Stimulated activated naive B cell treated with anti-CD40 and anti-IgM and Interleukin-4, amounts not matched to agents 10 μg/mL and 1 μg/mL and 100 μg/mL, for 72 hours (primary cell): ENCODE data around the gene PDE8B.
A peak's percentile ranks its signal among the peaks of the same experiment; 100 is the strongest.

Experiments
- ATAC-seq, 2 donors: fragments of 150-1000 bp; cut with Tn5 transposase; replicated peaks; 2 replicates each; pipeline ENCODE4 v1.10.0; 2021; ENCODE audit warnings: moderate library complexity in 1 of 2
- DNase-seq: peaks from one replicate; pipeline ENCODE4 v3.0.0; 2021
- H3K27ac Mint-ChIP-seq: one replicate; pipeline ENCODE4 v1.8.0; 2022; ENCODE audit warnings: mild to moderate bottlenecking, mixed read lengths
- H3K27me3 Mint-ChIP-seq, 2 donors: one replicate each; pipeline ENCODE4 v1.8.0; 2022; ENCODE audit warnings: mixed read lengths in 2 of 2
- H3K36me3 Mint-ChIP-seq, 2 donors: one replicate each; pipeline ENCODE4 v1.8.0; 2022; ENCODE audit warnings: mixed read lengths in 2 of 2, mild to moderate bottlenecking in 1 of 2
- H3K4me1 Mint-ChIP-seq, 2 donors: one replicate each; pipeline ENCODE4 v1.8.0; 2022; ENCODE audit warnings: mixed read lengths in 2 of 2, mild to moderate bottlenecking in 1 of 2
- H3K4me3 Mint-ChIP-seq, 2 donors: one replicate each; pipeline ENCODE4 v1.8.0; 2022; ENCODE audit warnings: mild to moderate bottlenecking in 2 of 2, mixed read lengths in 2 of 2, moderate library complexity in 1 of 2
- H3K9me3 Mint-ChIP-seq, 2 donors: one replicate each; pipeline ENCODE4 v1.8.0; 2022; ENCODE audit warnings: mixed read lengths in 2 of 2, mild to moderate bottlenecking in 1 of 2

The PDE8B gene

GRCh38 chr5:77398458-77398857 is 188.0 kb downstream of the PDE8B start:
- Mint-ChIP-seq H3K4me1 (peaks cover 0 to 3% of the 10 kb centered on the region in 2 donors), H3K36me3 (no peaks in the 10 kb centered on the region), H3K27ac (no peak overlapping the region), H3K4me3 (no peak overlapping the region), H3K9me3 (no peaks in the 10 kb centered on the region), H3K27me3 (no peaks in the 10 kb centered on the region)
- DNase-seq (no peak), ATAC-seq (no peak)

DNA sequence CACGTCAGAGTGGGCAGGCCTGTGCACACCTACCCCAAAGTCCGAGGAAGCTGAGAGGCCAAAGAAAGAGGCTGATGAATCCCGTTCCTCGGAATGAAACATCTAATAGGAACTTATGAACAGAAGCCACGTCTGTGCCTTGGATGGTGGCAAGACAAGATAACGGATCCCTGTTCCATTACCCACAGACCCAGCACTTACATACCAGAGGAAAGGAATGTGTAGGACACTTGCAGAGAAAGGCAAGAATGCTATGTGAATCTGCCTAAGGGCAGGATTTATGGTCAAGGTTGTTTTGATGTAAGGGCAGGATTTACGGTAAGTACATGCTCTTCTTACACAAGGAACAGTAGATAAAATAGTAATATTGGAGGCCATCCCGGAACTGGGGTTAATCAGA is 188.4 kb downstream of the PDE8B start:
- Mint-ChIP-seq H3K4me1 (peaks cover 0 to 3% of the 10 kb centered on the region in 2 donors), H3K4me3 (no peak overlapping the region), H3K27ac (no peak overlapping the region), H3K27me3 (no peaks in the 10 kb centered on the region), H3K36me3 (no peaks in the 10 kb centered on the region), H3K9me3 (no peaks in the 10 kb centered on the region)
- no peak for DNase-seq
- no peak for ATAC-seq

DNA sequence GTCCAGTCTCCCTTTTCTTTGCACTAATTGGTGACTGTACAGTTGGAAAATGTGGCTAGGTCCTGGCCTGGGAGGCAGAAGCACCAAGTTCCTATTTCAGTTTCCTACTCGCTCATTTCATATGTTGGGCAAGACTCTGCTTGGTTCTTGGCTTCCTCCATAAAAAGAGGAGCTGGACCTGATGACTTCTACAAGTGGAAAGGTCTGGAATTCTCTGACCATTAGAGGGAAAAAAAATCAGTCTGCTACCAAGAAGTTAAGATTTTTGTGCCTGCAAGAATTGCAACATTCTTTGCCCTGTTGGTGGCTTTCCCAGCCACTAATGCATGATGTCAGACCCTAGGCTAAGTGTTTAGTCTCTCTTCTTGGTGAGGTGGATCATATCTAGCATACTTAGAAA is 190.2 kb downstream of the PDE8B start:
- Mint-ChIP-seq H3K27me3 (peaks cover 3 to 5% of the 10 kb centered on the region in 2 donors), H3K4me1 (peaks cover 0 to 3% of the 10 kb centered on the region in 2 donors), H3K9me3 (no peaks in the 10 kb centered on the region), H3K27ac (no peak overlapping the region), H3K36me3 (no peaks in the 10 kb centered on the region), H3K4me3 (no peak overlapping the region)
- ATAC-seq (no peak), DNase-seq (no peak)

GRCh38 chr5:77402796-77403195 is 192.3 kb downstream of the PDE8B start:
- Mint-ChIP-seq H3K27ac (no peak overlapping the region), H3K36me3 (no peaks in the 10 kb centered on the region), H3K4me3 (no peak overlapping the region), H3K27me3 (peaks cover 4 to 6% of the 10 kb centered on the region in 2 donors), H3K9me3 (no peaks in the 10 kb centered on the region), H3K4me1 (no peaks in the 10 kb centered on the region)
- ATAC-seq, result no peak
- no peak for DNase-seq

DNA sequence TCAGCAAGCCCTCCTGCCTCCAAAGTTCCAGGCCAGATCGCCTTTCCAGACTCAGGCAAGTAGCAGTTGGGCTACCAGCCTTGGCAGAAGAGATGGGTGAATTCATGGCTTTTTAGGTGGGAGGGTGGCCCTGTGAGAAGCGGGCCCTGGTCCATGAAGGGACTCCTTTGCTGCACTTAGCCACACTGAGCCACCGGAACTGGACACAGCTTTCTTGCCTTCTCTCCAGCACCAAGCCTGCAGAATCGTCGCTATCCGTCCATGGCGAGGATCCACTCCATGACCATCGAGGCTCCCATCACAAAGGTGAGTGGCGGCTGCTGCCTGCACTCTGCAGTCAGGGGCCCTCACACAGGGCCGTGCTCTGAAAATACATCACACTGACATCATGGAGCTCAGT is 196.7 kb downstream of the PDE8B start:
- no peak overlapping the region for H3K27ac Mint-ChIP-seq

GRCh38 chr5:77409870-77410621 is 199.6 kb downstream of the PDE8B start:
- Mint-ChIP-seq H3K27me3 (peaks cover 4 to 6% of the 10 kb centered on the region in 2 donors), H3K4me3 (no peak overlapping the region), H3K4me1 (no peaks in the 10 kb centered on the region), H3K9me3 (no peaks in the 10 kb centered on the region), H3K36me3 (no peaks in the 10 kb centered on the region), H3K27ac (no peak overlapping the region)
- DNase-seq (no peak), ATAC-seq (no peak)

More for the DNA sequence above, 196.7 kb downstream of the PDE8B start:
- ATAC-seq (no peak), DNase-seq (no peak)
- peaks cover 4 to 6% of the 10 kb centered on the region in 2 donors for H3K27me3 Mint-ChIP-seq
- H3K4me3 Mint-ChIP-seq, result no peak overlapping the region
- H3K9me3 Mint-ChIP-seq, result no peaks in the 10 kb centered on the region
- no peaks in the 10 kb centered on the region for H3K36me3 Mint-ChIP-seq
- no peaks in the 10 kb centered on the region for H3K4me1 Mint-ChIP-seq

- no peak for DNase-seq
- Mint-ChIP-seq H3K4me1 (no peaks in the 10 kb centered on the region), H3K9me3 (no peaks in the 10 kb centered on the region), H3K4me3 (no peak overlapping the region), H3K36me3 (no peaks in the 10 kb centered on the region), H3K27me3 (peaks cover 0 to 10% of the 10 kb centered on the region in 2 donors), H3K27ac (no peak overlapping the region)
- ATAC-seq, result no peak
Measured at GRCh38 chr5:77413049-77413448, 202.6 kb downstream of the PDE8B start.

- DNase-seq (no peak), ATAC-seq (no peak)
- Mint-ChIP-seq H3K4me1 (no peaks in the 10 kb centered on the region), H3K27ac (no peak overlapping the region), H3K9me3 (no peaks in the 10 kb centered on the region), H3K4me3 (no peak overlapping the region), H3K27me3 (peaks cover 0 to 10% of the 10 kb centered on the region in 2 donors), H3K36me3 (no peaks in the 10 kb centered on the region)
Measured at GRCh38 chr5:77418162-77418561, 207.7 kb downstream of the PDE8B start.

- ATAC-seq (peak in 1 of 2 donors; percentile 29), DNase-seq (no peak)
- peaks cover 4% of the 10 kb centered on the region in 2 donors for H3K36me3 Mint-ChIP-seq
- H3K9me3 Mint-ChIP-seq, result no peaks in the 10 kb centered on the region
- no peak overlapping the region for H3K27ac Mint-ChIP-seq
- H3K4me1 Mint-ChIP-seq, result no peaks in the 10 kb centered on the region
- H3K27me3 Mint-ChIP-seq, result peaks cover 0 to 10% of the 10 kb centered on the region in 2 donors
- H3K4me3 Mint-ChIP-seq, result no peak overlapping the region
Measured at GRCh38 chr5:77418601-77419581, 208.4 kb downstream of the PDE8B start.

DNA sequence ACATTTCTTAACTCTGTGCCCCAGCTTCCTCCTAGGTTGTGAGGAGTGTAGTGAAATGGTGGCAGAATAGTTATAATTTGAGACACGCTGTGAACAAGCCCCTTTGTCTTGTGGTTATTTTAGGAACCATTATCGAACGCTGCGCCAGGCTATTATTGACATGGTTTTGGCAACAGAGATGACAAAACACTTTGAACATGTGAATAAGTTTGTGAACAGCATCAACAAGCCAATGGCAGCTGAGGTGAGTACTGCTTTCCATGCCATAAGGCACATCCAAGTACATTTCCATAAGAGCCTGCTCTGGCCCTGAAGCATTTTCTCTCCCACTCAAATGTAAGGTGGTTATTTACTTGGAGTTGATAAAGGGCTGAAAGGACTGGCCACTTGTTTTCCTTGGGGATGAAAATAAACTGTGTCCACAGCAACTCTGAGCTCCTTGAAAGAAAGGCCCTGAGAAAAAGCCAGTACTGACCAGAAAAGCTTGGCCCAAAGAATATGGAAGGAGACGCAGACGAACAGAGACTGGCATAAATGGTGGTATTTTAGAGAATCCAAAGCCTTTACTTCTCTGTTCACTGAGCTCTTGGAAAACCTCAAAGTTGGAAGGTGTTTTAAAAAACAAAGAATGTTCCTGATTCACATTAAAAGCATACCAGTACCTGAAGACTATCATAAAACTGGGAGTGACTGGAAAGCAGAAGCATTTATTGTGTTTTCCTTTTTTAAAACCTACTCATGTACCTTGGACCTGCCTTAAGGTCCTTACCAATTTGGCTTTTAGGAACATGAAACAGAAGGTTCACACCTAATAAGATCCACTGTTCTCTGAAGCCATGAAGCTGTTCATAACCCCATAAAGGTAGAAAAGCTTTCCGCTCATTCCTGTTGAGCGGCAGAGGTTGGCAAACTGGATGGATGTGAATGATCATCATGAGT is 209.4 kb downstream of the PDE8B start:
- H3K27me3 Mint-ChIP-seq, result peaks cover 0 to 10% of the 10 kb centered on the region in 2 donors
- H3K4me1 Mint-ChIP-seq, result peaks cover 0 to 1% of the 10 kb centered on the region in 2 donors
- H3K36me3 Mint-ChIP-seq, result peaks cover 4 to 7% of the 10 kb centered on the region in 2 donors
- no peak for ATAC-seq
- no peak overlapping the region for H3K27ac Mint-ChIP-seq
- no peak for DNase-seq
- H3K9me3 Mint-ChIP-seq, result no peaks in the 10 kb centered on the region
- no peak overlapping the region for H3K4me3 Mint-ChIP-seq

DNA sequence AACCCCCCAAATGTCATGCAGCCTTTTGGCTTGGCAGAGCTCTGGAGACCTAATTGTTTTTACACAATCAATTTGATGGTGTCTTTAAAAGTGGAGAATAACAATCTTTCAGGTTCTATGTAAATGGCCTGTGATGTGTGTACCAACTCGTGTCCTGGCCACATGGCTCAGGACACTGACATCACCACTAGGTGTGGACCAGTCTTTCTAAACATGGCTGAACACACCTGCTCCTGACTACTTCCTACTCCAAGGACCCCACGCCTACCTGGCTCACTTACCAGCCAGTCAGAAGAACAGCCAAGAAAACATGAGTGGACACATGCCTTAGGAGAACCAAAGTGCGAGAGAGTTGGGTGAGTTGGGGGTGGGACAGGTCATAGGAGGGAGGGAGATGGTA is 210.5 kb downstream of the PDE8B start:
- Mint-ChIP-seq H3K36me3 (peaks cover 8 to 11% of the 10 kb centered on the region in 2 donors), H3K4me1 (peaks cover 0 to 6% of the 10 kb centered on the region in 2 donors), H3K27me3 (peaks cover 0 to 8% of the 10 kb centered on the region in 2 donors), H3K27ac (no peak overlapping the region), H3K4me3 (no peak overlapping the region), H3K9me3 (no peaks in the 10 kb centered on the region)
- ATAC-seq (no peak), DNase-seq (no peak)

- peak in 1 of 2 donors; percentile 41 for ATAC-seq
- Mint-ChIP-seq H3K27ac (no peak overlapping the region), H3K4me3 (no peak overlapping the region), H3K36me3 (peaks cover 10 to 14% of the 10 kb centered on the region in 2 donors), H3K27me3 (no peaks in the 10 kb centered on the region), H3K4me1 (peaks cover 0 to 6% of the 10 kb centered on the region in 2 donors), H3K9me3 (no peaks in the 10 kb centered on the region)
- no peak for DNase-seq
Measured at GRCh38 chr5:77423022-77423750, 212.7 kb downstream of the PDE8B start.

GRCh38 chr5:77424921-77425320 is 214.4 kb downstream of the PDE8B start:
- DNase-seq, result no peak
- no peaks in the 10 kb centered on the region for H3K9me3 Mint-ChIP-seq
- no peak overlapping the region for H3K27ac Mint-ChIP-seq

More at GRCh38 chr5:77424921-77425320, 214.4 kb downstream of the PDE8B start:
- Mint-ChIP-seq H3K4me3 (no peak overlapping the region), H3K27me3 (no peaks in the 10 kb centered on the region), H3K4me1 (peaks cover 0 to 6% of the 10 kb centered on the region in 2 donors), H3K36me3 (peaks cover 15 to 19% of the 10 kb centered on the region in 2 donors)
- ATAC-seq, result peak; percentile 34 to 60
